Right renal pelvis (tissue), 4 donors: ENCODE measurements around the gene BRCA2. TPM values are rescaled to one million over a fixed set of nuclear protein-coding genes. Genes with fewer than 3 reads are reported as not detected.

Source experiments
- DNase-seq, 4 donors: peaks; one replicate each; pipeline ENCODE4 v3.0.0-alpha.2; 2013; ENCODE audit warnings: low read depth in 4 of 4, low spot score in 3 of 4, missing footprints in 1 of 4
- polyA plus RNA-seq, 4 donors: library from polyadenylated mRNA; unstranded; fragments of 120-200 nt; gene quantifications; one replicate each; pipeline ENCODE4 v1.2.1, GENCODE V29; 2013; ENCODE audit not compliant: insufficient read length in 4 of 4

Gene BRCA2, protein sequence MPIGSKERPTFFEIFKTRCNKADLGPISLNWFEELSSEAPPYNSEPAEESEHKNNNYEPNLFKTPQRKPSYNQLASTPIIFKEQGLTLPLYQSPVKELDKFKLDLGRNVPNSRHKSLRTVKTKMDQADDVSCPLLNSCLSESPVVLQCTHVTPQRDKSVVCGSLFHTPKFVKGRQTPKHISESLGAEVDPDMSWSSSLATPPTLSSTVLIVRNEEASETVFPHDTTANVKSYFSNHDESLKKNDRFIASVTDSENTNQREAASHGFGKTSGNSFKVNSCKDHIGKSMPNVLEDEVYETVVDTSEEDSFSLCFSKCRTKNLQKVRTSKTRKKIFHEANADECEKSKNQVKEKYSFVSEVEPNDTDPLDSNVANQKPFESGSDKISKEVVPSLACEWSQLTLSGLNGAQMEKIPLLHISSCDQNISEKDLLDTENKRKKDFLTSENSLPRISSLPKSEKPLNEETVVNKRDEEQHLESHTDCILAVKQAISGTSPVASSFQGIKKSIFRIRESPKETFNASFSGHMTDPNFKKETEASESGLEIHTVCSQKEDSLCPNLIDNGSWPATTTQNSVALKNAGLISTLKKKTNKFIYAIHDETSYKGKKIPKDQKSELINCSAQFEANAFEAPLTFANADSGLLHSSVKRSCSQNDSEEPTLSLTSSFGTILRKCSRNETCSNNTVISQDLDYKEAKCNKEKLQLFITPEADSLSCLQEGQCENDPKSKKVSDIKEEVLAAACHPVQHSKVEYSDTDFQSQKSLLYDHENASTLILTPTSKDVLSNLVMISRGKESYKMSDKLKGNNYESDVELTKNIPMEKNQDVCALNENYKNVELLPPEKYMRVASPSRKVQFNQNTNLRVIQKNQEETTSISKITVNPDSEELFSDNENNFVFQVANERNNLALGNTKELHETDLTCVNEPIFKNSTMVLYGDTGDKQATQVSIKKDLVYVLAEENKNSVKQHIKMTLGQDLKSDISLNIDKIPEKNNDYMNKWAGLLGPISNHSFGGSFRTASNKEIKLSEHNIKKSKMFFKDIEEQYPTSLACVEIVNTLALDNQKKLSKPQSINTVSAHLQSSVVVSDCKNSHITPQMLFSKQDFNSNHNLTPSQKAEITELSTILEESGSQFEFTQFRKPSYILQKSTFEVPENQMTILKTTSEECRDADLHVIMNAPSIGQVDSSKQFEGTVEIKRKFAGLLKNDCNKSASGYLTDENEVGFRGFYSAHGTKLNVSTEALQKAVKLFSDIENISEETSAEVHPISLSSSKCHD (N-terminal part only)
- 1 to 10 TPM; 5.9 to 7.4 (median 6.2) TPM for polyA plus RNA-seq

DNA sequence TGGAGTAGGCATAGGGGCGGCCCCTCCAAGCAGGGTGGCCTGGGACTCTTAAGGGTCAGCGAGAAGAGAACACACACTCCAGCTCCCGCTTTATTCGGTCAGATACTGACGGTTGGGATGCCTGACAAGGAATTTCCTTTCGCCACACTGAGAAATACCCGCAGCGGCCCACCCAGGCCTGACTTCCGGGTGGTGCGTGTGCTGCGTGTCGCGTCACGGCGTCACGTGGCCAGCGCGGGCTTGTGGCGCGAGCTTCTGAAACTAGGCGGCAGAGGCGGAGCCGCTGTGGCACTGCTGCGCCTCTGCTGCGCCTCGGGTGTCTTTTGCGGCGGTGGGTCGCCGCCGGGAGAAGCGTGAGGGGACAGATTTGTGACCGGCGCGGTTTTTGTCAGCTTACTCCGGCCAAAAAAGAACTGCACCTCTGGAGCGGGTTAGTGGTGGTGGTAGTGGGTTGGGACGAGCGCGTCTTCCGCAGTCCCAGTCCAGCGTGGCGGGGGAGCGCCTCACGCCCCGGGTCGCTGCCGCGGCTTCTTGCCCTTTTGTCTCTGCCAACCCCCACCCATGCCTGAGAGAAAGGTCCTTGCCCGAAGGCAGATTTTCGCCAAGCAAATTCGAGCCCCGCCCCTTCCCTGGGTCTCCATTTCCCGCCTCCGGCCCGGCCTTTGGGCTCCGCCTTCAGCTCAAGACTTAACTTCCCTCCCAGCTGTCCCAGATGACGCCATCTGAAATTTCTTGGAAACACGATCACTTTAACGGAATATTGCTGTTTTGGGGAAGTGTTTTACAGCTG is at the start of gene BRCA2, which contains the start of gene ZAR1L:
BRCA2 (plus strand) TSS at position 271 of the 790 bp plus-strand sequence. CDS start 953 bp downstream, outside the sequence.
ZAR1L (minus strand) TSS at position 126 of the 790 bp plus-strand sequence. CDS start 3,438 bp downstream, outside the sequence.
- peak; percentile 80 to 84 (median 82) for DNase-seq

DNA sequence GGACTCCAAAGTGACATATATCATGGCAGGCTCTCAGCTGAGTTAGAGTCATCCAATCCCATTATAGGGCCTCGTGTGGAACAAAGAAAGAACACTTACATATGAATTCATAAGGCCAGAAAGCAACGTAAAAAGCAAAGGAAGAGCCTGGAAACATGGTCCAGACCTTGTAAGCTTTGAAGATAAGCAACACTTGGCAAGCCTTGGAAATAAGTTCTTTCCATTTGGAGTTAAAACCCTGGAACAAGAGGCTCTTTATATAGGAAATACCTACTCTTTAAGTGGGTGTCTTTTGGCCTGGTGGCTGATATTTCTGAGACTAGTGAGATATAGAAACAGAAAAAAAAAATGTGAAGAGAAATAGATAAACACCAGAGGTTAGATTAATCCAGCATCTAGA is 49.6 kb upstream of the BRCA2 start:
- no peak for DNase-seq

DNA sequence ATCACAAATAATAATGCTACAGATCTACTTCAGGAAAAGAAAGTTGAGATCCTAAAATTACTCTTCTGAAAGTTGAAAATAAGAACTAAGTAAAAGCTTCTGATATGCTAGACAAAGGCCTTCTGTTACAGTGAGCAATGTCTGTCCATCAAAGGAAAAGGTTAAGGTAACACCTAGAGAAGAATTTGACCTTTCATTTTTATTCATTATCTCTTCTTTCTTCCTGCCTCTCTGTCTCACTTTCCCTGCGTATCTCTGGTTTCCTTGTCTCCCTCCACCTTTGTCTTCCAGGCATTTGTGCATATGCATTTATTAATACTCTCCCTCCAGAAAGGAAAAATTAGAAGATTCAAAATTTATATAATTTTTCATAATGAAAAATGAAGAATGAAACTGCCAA is 49.2 kb upstream of the BRCA2 start:
- no peak for DNase-seq

DNA sequence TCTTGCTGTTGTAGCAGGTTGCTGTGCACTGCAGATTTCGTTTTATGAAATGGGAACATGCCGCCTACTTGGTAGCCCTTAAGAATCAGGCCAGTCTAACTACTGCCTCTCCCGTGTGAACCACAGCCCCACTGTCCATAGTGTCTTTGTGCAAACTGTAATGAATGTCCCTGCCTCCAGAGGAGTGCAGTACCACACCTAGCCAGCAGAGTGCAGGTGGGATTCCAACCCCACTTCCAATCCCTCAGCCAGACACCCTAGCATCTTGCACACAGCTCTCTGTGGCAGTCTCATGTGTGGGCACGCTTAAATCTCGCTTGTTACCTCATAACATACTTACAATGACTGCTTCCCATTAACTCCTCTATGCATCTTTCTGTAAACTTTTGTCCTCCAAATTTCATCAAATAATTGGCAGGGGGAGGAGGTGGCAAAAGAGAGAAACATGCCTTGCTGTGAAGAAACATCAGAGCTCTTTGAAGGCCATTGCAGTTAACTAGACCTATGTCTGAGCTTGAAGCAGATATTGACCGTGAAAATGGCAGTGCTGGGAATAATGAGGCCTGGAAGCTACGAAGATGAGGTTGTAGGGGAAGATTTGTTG is 47.4 kb upstream of the BRCA2 start:
- DNase-seq: no peak

DNA sequence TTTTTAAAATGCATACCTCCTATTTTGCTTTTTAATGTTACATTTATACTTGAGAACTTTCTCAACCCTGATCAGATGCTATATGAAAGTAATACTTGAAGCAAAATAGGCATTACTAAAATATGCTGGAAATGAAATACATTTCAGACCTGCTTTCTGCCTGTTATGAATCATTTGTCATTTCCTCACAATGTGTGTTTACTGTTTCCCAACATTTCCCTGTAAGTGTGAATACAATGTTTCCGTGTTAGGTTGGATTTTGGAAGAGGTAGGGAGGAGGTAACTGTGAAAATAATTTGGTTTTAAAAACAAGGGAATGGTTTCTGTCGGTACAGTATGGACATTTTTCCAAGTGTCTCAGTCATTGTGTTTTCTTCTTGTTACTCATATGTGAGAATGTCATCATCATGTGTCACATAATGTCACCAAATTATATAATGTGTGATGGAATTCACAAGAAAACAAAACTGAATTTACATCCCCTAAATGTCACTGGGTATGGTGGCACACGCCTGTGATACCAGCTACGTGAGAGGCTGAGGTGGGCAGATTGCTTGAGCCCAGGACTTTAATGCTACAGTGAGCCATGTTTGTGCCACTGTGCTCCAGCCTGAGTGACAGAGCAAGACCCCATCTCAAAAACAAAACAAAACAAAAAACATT is 43.2 kb upstream of the BRCA2 start:
- DNase-seq: no peak

DNA sequence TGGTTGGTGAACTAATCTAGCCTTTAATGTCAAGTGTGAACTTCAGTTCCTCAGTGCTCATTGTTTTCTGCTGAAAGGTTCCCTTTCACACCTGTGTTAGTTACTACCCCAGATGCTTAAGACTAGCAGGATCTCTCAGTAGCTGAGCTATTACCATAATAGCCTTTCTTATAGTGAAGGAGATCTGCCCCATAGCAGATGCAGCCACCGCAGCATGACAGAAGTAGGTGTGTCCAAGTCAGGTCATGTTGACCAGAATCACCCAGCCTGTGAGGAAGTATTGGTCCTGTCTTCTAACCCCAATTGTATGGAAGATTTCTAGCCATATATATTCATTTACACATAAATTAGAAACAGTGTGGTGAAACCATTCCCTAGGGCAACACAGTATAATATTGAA is 37.5 kb upstream of the BRCA2 start:
- DNase-seq: no peak

DNA sequence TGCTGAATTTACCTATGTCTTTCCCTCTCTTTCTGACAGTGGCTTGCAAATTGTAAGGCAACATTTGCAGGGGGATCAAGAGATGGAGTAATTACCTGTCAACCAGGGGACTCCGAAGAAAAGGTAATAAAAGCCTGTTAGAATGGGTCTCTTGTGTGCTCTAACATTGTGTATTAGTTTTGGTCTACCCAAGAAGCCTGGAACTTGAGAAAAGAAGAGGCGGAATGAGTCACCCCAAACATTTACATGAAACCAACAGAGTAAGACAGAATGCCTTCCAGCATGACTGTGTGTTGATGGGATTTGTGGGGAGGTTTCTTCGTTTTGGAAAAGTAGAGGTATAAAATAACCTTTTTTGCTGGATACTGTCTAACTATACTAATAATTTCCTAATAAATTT is 36.9 kb upstream of the BRCA2 start:
- no peak for DNase-seq

DNA sequence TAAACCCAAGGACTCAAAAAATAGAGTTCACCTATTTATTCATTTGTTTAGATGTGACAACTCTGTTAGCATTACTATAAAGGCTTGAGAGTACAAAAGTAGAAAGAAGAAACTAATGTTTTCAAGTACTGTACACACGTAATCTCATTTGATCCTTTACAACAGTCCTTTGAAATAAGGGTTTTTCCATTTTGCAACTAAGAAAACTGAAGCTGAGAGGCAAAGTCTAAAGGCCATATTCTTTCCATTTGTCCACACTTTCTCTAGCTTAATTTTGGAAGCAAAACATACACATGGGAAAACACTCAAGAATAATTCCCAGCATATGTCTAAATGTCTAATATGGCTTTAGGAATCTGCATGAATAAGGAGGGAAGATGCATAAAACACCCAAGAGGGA is 34.2 kb upstream of the BRCA2 start:
- no peak for DNase-seq

DNA sequence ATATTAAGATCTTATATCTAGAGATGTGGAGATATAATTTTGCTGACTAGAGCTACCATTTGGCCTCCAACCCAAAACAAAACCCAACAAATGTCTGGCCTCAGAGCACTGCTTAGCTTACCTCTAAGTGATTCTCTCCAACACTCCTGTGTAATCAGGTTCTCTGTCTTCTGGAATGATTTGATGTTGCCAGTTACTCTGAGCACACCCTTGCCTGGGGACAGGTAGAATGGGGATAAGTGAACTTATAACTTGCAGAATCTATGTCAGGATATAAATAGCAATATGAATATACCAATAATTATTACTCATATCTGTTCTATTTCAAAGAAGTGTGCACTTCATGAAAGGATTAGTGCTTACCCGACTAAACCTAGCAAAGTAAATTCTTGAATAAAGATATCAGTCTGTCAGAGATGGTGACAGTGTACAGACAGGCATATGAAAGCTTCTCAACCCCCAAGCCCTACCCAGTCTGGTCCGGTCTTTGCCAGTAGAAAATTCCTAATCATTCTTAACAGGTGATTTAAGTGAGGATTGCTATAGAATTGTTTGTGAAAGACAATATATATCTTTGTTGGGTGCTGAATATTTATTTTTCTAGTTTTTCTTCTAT is 33.1 kb upstream of the BRCA2 start:
- DNase-seq: no peak

DNA sequence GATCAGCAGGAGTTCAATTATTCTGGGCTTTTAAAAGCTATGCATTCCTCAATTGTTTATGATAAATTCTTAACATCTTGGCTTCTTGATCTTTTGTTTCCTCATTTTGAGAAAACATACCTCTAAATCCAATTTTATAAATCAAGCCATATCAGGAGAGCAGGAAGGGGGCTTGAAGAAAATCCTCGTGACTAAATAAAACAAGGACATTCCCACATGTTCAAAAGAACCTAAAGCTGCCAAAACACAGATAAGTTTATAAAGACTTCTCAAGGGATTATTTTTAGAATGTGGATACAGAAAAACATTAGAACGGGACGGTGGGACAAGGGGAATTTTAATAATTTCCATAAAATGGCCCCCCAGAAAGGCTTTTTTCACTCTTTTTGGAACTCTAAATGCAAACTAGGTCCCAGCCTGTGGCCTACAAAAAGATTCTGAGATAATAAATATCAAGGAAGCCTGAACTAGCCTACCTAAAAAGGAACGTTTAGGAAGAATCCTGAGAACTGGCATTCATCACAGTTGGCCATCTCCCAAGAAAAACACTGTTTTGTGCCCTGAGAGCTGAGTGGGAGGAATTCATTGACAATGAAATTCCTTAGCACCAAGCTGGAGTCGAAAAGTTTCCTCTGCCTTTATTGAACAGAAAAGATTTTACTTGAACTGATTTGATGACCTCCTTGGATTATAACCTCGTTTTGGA is 30.2 kb upstream of the BRCA2 start:
- DNase-seq: peak; percentile 47 to 77 (median 62)

DNA sequence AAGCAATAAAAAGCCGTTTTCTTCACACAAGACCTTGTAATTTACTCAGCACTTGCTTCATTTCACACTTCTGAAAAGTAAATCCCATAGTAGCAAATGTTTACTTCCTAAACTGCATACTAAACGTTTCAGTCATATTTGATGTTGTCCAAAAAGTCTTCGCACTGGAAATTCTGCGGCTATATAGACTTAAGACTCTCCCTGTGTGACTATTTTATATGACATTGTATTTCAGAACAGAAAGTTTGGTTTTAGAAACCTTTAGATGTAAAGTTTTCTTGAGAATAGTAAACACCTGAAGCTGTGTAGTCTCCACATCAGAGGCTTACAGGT is 29.7 kb upstream of the BRCA2 start:
- no peak for DNase-seq

DNA sequence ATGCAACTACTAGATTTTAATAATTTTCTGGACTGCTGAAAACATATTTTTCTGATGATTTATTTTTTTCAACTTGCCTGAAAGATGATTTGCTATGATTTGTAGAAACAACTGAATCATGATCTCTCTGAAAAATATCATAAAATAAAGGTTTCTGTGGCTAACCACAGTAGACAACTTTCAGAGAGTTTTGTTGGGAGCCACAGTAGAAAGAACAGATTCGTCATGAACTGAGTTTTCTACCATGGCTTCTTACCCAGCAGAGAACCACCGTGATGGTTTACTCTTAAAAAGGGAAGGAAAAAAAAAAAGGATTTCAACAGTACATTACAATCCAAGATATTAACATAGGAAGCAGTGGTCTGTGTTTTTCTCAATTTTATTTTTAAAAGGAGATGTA is 18.1 kb upstream of the BRCA2 start:
- DNase-seq: no peak

DNA sequence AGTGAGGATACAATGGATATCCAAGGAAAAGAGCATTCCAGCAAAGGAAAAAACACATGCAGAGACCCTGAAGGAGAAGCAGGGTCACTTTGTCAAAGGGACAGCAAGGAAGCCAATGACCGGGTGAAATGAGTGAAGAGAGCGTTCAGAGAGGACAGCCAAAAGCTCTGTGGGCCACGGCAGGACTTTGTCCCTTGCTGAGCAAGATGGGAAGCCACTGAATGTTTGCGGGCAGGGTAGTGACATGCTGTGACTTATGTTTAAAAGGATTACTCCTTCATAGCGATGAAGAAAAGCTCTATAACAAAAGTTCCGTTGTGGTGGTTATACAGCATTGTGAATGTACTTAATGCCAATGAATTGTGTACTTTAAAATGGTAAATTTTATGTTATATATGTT is 16.6 kb upstream of the BRCA2 start:
- no peak for DNase-seq

DNA sequence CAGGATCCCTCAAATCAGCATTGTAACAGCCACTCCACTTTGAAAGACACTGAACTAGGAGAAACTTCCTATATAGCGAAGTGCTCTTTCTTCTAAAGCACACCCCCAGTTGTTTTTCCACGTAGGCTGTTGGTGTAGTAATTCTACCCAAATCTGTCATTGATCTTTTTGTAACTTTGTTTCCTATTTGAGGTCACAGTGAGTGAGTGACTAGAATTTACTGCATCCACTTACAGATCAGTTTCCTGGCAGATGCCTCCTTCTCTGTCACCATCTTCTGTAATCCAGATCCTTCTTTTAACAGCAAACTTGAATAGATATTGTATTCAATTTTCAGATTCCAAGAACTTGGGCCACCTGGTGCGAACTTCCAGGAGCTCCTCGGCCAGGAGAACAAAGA is 15.4 kb upstream of the BRCA2 start:
- no peak for DNase-seq

DNA sequence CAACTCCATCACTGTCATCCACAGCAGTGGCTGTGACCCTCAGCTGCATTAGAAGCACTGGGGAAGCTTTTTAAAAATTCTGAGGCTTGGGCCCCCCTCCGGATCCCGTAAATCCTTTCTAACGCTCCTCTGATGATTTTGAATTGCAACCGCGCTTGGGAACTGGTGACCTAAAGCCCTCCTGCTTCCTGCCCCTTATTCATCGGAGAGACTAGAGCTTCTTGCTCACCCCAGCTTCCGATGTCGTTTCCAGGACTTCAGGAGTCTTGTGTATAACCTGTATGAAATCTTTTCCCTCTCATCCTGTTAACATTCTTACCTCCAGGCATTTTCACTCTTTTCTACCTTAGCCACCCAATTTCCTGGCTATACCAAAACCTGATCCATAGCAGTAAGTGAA is 14.9 kb upstream of the BRCA2 start:
- DNase-seq: no peak

DNA sequence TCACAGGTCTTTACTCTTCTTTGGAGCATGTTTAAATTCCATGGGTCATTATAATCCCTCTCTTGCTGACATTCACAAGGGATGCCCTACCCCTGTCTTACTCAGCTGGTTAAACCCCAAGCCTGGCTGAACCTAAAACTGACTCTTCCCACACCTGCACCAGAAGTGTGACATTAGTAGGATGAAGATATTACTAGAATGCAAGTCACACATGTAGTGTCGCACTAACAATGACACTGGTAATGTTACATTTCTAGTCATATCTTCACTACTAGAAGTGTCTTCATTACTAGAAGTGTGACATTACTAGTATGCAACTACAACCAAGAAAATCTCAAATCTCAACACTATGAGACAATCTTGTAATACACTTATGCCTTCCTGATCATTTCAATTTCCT is 14.4 kb upstream of the BRCA2 start:
- no peak for DNase-seq

DNA sequence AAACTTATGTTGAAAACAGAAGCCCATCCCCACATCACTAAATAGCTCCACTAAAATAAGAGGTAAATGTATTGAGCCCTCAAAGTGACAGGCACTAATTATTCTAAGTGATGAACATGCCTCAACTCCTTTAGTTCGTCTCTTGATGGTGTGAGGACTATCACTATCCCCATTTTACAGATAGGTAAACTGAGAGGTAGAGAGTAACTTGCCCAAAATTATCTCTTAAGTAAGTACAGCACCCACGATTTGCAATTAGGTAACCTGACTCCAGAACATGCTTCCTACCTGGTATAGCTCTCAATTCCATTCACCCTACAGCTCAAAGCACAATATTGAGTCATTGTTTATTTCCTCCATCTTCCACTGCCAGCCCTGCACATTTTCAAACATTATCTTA is 12.8 kb upstream of the BRCA2 start:
- DNase-seq: no peak

DNA sequence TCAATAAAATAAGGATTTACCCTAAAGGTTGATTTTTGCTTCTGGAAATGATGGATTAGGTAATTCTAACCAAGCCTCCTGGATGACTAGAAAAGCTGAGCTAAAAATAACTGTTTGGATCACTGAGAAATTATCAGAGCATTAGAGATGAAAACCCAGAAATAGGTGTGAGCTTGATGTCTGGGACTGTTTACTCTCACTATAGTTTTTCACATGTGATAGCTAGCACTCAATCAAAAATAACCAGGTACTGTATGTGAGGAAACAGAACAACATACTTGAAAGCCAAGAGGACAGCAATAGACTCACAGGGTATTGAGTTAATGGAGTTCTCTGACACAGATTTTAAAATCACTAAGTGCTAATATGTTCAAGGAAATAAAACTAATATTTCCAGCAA is 9.7 kb upstream of the BRCA2 start:
- no peak for DNase-seq
